SKM-1 (cell line): ENCODE results near the gene ALPL.

Experiments used
- DNase-seq: peaks from one replicate; lab custom pipeline; 2025; ENCODE audit not compliant: unreplicated experiment; lab: John Stamatoyannopoulos, UW

The ALPL gene

DNA sequence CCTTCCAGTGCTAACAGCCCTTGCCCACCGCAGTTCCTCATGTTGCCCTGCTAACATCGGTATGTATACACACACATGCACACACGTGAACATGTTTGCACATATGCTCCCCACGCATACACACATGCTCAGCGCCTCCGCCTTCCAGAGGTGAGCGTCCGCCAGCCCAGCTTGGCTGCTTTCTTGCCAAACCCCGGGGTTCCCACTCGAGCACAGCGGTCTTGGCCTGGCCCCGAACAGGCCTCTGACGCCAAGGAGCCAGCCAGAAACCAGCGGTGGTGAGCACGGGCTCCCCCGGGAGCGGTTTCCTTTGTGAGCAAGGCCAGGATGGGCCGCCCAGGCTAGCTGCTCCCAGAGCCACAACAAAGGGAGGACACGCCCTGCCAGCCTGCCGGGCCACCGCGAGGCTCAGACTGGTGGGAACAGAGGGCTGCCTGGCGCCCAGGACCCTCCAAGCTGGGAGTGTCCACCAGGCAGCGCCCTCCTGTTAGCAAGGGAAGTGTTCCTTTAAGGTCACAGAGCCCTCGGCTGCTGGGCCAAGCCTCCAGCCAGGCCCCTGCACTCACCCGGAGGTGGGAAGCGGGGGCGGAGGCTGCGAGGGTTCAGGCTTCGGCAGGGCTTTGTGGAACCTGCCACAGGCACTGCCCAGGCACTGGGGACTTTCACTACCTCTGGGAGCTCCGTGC, 65.4 kb downstream of the ALPL start:
- no peak for DNase-seq

DNA sequence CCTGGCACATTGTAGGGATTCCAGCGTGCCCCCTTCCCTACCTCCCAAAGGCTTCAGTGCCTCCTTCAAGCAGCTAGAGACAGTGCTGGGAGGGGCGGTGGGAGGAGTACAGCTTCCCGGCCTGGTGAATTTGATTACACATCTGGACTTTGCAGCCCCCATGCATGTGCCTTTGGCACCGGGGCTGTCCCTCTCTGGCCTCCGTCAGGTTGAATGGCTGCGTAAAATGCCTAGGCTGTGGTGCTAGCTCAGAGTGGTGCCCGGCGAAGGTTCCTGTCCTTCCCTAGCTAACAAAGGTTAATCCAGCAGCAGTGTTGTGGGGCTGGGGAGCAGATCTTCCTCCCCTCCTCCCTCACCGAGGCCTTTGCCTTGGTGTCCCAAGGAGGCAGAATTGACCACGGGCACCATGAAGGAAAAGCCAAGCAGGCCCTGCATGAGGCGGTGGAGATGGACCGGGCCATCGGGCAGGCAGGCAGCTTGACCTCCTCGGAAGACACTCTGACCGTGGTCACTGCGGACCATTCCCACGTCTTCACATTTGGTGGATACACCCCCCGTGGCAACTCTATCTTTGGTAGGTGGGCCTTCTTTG, 66.2 kb downstream of the ALPL start:
- no peak for DNase-seq

DNA sequence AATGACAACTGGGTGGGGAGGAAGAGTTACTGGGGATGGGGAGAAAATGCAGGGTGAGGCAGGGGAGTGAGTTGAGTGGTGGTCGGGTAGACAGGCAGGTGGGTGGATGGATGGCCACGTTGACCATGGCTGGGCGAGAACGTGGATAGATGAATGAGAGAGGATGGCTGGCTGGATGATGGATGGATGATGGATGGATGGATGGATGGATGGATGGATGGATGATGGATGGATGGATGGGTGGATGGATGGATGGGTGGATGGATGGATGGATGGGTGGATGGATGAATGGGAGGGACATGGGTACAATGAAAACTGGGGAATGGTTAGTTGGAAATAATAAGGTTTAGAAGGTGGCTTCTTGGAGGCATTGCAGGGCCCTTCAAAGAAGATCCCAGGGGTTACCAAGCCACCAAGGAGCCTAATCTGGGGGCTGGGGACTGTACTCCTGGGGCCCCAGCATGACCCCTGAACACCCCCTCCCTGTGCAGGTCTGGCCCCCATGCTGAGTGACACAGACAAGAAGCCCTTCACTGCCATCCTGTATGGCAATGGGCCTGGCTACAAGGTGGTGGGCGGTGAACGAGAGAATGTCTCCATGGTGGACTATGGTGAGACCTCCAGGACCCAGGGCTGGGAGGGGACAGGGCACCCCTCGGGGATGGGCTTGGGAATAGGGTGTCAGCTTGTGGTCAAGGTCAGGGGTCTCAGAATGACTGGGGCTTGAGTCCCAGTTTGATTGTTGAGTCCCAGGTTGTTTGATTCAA, 67.0 kb downstream of the ALPL start:
- no peak for DNase-seq

DNA sequence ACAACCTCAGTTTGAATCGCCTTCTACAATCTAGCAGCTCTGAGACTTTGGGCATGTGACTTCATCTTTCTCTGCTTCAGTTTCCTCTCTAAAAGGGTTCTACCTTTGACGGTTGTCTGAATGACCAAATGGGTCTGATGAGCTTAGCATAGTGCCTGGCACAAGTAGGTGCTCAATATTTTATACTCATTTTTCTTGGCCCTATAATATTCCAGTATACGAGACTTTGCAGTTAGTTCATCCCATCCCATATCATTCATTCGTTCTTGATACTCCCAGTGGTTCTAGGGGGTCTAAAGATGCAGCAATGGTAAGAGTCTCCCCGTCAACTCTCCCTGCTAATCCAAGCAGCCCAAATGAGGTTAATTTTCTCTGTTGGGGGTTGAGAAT, 67.6 kb downstream of the ALPL start:
- DNase-seq: no peak

DNA sequence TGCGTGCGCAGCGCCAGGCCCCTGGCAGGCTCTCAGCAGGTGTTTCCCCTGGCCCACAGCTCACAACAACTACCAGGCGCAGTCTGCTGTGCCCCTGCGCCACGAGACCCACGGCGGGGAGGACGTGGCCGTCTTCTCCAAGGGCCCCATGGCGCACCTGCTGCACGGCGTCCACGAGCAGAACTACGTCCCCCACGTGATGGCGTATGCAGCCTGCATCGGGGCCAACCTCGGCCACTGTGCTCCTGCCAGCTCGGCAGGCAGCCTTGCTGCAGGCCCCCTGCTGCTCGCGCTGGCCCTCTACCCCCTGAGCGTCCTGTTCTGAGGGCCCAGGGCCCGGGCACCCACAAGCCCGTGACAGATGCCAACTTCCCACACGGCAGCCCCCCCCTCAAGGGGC, 68.1 kb downstream of the ALPL start:
- no peak for DNase-seq

DNA sequence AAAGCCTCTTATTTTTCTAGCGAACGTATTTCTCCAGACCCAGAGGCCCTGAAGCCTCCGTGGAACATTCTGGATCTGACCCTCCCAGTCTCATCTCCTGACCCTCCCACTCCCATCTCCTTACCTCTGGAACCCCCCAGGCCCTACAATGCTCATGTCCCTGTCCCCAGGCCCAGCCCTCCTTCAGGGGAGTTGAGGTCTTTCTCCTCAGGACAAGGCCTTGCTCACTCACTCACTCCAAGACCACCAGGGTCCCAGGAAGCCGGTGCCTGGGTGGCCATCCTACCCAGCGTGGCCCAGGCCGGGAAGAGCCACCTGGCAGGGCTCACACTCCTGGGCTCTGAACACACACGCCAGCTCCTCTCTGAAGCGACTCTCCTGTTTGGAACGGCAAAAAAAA, 68.7 kb downstream of the ALPL start:
- DNase-seq: no peak

DNA sequence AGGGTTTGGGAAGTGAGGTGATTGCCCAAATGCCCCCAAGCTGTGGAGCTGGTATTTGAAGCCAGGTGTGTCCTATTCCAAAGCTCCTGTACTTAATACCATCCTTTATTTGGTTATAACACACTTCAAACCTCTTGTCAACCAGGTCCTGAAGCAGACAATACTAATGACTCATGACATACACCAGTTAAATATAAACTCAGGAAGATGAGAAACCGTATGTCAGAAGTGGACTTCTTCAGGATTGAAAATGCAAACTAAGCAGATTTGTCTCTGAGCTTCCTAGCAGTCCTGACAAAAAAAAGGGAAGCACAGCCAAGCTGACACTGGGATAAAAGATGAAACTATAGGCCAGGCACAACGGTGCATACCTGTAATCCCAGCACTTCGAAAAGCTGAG, 70.6 kb downstream of the ALPL start:
- DNase-seq: no peak

DNA sequence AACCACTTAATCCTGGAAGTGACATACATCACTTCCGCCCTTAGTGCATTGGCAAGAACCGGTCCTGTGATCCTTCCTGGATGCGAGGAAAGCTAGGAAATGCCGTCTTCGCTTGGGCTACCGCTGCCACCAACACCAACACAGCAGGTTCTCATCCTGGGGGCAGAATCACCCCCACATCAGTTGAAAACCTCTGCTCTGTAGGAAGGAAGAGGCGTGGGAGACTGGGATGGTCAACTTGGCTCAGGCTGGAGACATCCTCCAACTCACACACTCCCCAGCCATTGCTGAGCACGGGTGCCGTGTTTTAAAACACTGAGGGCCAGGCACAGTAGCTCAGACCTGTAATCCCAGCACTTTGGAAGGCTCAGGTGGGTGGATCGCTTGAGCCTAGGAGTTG, 74.9 kb downstream of the ALPL start:
- no peak for DNase-seq

DNA sequence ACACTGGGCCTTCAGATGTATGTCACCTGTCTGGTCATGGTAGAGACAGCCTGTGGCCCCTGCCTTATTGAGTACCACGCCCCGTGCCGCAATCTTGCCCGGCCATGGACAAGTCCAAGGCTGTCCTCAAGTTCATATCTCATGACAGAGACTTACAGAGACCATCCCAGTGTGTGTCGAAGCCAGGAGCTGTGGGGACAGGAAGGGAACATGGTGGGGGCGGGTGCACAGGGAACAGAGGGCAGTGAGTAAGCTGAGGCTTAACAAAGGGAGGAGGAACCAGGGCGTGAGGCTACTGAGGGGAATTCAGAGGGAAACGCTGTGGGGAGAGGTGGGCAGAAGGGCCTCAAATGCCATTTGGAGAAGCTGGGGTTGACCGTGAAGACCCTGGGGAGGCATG, 75.8 kb downstream of the ALPL start:
- no peak for DNase-seq

DNA sequence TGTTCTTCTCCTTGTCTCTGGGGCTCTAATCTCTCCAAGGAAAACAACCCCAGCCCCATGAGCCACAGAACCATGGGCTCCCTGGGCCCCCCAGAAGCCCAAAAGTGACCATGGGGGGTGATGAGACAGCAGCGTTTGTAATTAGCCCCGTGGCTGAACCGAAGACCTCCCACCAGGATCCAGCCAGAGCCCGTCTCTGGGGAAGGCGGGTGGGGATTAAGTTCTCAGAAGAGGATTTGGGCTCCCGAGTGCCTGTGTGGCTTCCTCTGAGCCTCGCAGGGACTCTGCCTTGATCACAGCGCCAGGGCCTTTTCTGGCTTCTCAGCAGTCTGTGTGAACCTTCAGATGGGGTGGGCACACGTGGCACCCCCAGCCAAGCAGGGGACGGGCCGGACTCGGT, 77.0 kb downstream of the ALPL start:
- no peak for DNase-seq

DNA sequence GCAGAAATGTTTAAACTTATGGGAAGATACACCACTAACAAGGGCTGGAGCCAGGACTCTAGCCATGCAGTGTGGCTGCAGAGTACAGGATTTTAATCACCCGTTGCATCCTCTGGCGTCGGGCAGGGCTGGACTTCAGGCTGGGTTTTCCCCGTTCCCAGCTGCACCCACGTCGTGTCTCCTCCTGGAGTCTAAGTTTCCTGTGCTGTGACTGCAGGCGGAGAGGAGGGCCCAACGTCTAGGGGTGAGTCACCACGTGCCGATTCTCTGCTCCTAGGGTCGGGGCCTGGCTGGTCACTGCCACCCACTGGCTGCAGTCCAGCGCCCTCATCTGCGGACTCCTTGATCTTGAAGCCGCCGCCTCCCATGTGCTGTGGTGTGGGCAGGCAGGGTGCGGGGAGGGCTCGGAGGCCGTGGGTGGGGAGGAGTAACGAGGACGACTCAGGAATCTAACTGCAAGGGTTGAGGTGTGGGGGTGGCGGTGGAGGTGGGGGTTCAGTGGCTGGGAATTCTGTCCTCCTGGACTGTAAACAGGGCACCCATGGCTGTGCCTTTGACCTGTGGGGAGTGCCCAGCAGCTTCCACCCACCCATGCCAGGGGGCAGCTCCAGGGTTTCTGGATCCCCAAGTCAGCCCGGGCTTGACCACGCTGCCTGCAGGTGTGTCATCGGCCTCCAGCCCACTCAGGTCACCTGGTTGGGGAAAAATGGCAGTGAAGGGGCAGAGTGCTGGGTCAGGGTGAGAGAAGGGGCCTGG, 77.8 kb downstream of the ALPL start:
- no peak for DNase-seq

DNA sequence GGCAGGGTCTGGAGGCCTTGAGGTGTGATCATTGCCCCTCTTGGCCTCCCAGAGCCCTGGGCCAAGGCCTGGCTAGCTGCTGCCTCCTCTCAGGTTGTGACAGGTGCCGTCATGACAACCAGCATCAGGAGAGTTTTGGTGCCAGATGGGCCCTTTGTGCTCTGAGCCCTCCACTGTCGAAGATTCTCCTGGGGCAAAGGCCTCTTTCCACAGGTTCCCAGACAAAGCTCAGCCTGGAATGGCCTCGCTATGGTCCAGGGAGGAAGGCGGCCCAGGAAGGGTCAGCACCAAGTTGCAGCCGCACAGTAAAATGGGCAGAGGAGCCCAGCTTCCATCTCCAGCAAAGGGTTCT, 78.4 kb downstream of the ALPL start:
- DNase-seq: no peak

DNA sequence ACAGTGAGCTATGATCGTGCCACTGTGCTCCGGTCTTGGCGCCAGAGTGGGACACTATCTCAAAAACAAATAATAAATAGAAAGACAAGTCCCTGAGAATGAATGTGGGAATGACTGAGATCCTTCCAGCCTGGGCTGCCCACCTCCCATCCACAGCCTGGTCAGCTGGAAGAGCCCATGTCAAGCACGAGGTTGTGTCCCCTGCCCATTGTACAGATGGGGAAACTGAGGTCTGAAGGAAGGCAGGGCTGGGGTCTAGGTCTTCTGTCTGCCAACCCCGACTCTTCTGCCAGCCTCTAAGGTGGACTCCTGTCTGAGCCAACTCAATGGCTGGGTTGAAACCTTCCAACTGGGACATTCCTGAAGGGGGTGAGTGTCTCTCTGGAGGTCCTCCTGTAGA, 80.4 kb downstream of the ALPL start:
- DNase-seq: no peak

DNA sequence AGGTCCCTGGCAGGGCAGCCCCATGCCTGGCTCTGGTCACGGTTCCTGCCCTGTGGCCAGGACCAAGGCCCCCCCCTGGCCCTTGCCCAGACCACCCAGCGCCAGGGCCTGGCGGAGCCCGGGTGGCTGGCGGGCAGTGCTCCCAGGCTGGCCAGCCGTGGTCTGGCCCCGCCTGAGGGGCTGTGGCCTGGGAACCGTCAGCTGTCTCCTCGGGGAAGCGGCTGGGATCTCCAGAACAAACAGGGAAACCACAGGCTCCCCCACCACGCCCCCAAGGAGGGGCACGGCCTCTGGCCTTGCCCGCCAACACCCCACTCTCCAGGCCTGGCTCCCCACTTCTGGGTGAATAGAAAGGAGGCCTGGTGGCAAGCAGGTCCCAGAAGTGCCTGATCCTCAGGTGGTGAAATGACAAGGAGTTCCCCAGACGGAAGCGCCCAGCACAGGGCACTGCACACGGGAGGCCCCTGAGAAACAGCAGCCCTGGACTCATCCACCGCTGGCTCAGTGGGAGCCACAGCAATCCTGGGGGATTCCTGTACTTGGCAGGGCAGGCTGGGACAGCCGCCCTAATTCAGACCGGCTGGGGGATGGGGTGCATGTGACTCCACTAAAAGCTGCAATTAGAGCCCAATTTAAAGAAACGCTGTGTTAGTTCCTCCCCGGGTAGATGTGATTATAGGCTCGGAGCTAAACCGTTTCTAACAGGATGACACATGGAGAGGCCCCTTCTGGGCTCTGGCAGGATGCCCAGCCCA, 81.1 kb downstream of the ALPL start:
- no peak for DNase-seq

DNA sequence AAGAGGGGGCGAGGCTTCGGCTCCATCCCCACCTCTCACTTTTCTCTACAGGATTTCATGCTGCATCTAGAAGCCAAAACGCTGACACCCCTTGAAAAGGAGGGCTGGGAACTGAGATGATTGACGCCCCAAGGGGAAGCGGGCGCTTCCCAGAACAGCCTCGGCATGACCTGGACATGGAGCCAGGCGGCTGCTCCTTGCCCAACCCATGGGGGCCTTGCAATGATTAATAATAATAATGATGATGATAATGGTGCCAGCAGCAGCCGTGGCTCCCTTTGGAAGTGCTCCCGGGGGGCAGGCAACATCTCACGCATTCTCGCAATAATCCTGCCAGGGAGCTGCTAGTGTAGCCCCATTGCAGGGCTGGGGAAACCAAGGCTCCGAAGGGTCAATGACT, 81.7 kb downstream of the ALPL start:
- no peak for DNase-seq

DNA sequence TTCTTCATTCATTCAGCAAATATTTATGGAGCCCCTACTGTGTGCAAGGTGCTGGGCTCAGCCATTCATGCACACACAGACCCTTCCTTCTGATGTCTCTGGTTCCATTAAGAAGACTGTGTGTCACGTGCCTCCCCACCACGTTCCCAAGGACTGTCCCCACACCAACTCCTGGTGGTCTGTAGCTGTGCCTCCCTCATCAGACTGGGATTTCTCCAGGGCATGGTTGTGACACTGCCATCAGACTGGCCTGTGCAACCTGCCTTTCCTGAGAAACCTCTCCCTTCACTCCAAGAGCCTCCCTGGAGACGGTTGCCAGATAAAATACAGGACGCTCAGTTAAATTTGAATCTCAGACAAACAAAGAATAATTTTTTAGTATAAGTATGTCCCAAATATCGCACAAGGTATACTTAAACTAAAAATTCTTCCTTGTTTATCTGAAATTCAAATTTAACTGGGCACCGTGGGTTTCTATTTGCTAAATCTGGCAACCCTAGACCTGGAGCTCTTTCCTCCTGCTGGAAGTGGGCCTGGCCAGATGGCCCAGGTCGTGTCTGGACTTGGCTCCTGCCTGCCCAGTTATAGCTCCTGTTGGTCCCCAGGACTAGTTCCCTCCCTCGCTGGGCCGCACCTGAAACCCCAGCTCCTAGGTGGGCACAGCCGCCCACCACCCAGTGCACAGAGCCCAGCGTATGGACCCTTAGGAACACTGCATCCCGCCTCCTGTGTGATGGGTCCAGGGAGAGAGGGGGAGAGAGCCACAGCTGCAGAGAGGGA, 83.1 kb downstream of the ALPL start:
- no peak for DNase-seq

DNA sequence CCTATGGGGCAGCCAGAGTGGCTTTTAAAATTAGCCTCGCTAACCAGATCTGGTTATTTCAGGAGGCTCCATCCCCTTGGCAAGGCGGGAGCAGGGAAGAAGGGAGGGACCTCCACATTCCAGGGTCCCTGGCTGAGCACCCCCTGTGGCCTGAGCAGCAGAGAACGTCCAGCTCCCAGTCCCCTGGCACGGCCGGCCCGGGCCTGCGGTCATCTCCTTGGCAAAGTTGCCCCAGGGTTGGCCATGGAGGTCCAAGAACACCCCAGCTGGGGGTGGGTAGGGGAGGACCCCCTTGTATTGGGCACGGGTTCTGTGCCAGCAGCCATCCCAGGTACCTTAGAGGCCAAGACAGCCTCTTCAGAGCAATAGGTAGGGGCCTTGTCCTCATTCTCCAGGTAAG, 84.0 kb downstream of the ALPL start:
- no peak for DNase-seq

DNA sequence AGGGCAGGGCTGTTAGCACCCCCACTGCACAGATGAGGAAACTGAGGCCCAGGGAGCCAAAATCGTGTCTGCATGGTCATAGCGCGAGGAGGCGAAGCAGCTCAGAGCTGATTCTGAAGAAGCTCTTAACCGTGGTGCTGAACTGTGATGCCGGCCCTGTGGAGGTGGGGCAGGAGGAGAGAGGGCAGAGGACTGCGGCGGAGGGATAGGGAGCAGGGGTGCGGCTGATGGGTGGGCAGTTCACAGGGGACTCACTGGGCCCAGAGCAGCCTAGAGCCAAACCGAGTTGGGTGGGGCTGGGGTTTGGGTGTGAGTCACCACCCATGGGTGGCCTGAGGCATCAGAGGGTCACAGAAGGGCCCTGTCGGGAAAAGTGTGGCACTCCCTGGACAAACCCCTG, 85.3 kb downstream of the ALPL start:
- no peak for DNase-seq

DNA sequence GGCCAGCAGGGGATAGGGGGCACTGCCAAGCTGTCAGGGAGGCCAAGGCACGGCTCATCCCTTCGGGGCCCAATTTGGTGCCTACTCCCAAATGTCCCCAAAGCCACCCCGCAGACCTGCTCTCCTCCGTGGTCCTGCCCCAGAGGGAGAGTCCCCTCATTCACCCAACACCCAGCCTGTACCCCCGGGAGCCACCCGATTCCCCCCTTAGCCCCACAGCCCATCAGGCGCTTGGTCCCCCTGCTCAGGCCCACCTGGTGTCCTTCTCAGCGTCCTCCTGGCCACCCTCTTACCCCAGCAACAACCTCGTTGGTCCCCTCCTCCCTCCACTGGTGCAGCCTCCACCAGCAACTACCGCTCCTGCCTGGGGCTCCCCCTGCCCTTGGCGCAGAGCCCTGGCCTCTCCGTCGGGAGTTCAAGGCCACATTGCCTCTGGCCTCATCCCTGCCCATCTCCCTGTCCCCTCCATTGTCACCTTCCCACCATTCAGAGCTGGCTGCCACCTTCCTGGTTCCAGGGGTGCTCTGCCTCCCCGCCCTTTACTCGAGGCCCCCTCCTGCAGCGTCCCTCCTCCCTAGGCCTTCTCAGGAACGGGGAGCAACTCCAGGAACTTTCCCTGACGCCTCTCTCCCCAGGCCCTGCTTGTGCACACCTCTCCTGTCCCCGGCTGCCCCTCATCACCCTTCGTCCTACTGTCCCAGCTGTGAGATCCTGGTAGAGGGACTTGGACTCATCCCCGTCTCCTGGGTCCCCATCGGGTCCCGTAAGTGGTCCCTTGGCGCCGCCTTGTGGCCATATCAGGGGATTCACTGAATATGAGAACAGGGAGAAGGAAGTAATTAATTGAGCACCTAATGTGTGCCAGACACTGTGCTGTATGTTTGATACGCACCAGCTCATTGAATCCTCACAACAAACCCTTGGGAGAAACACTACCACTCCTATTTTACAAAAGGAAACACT, 86.0 kb downstream of the ALPL start:
- DNase-seq: peak; percentile 48
